Natural killer cell (primary cell): ENCODE results near the gene AJAP1. TPM values are rescaled to one million over a fixed set of nuclear protein-coding genes. Genes with fewer than 3 reads are reported as not detected.

Experiments
- ATAC-seq, 3 donors: fragments of 150-1000 bp in 2 of 3; fragments of 200-7000 bp in 1 of 3; cut with Tn5 transposase; 1 replicate in 1 of 3; 2 replicates in 2 of 3; pipeline ENCODE4 v1.10.0; 2021; ENCODE audit warnings: mild to moderate bottlenecking in 2 of 3, moderate library complexity in 2 of 3
- DNase-seq, 2 donors: peaks; one replicate each; pipeline versions ENCODE4 v3.0.0 to v3.0.0-alpha.2; 2013 to 2021; ENCODE audit warnings: mixed read lengths in 1 of 2
- H3K27ac ChIP-seq: one replicate; pipeline ENCODE4 v1.5.1; 2013; ENCODE audit warnings: mild to moderate bottlenecking, low read length
- H3K27me3 ChIP-seq: one replicate; pipeline ENCODE4 v1.6.1; 2013; ENCODE audit warnings: low read length; ENCODE audit not compliant: control insufficient read depth, insufficient read depth
- H3K36me3 ChIP-seq: one replicate; pipeline ENCODE4 v1.6.1; 2013; ENCODE audit warnings: low read length; ENCODE audit not compliant: control insufficient read depth, insufficient read depth
- H3K4me1 ChIP-seq: one replicate; pipeline ENCODE4 v1.6.1; 2013; ENCODE audit warnings: low read length; ENCODE audit not compliant: control insufficient read depth, insufficient read depth
- H3K4me3 ChIP-seq: one replicate; pipeline ENCODE4 v1.5.1; 2013; ENCODE audit warnings: low read length
- H3K9me3 ChIP-seq: one replicate; pipeline ENCODE4 v1.6.1; 2013; ENCODE audit warnings: low read length; ENCODE audit not compliant: control insufficient read depth, insufficient read depth
- H3K27ac Mint-ChIP-seq, 2 donors: one replicate each; pipeline ENCODE4 v1.8.0; 2022; ENCODE audit warnings: mild to moderate bottlenecking in 2 of 2, mixed read lengths in 2 of 2, moderate library complexity in 1 of 2
- H3K27me3 Mint-ChIP-seq, 2 donors: one replicate each; pipeline ENCODE4 v1.8.0; 2022; ENCODE audit warnings: low read depth in 2 of 2, mixed read lengths in 2 of 2
- H3K36me3 Mint-ChIP-seq: one replicate; pipeline ENCODE4 v1.8.0; 2022; ENCODE audit warnings: mixed read lengths
- H3K4me1 Mint-ChIP-seq, 2 donors: one replicate each; pipeline ENCODE4 v1.8.0; 2022; ENCODE audit warnings: mixed read lengths in 2 of 2
- H3K4me3 Mint-ChIP-seq: one replicate; pipeline ENCODE4 v1.8.0; 2022; ENCODE audit warnings: mild to moderate bottlenecking, moderate library complexity, mixed read lengths
- H3K9me3 Mint-ChIP-seq, 2 donors: one replicate each; pipeline ENCODE4 v1.8.0; 2022; ENCODE audit warnings: mixed read lengths in 2 of 2
- CTCF ChIP-seq: fragments of 200-600 bp; IDR thresholded peaks from one replicate; pipeline ENCODE4 v1.8.0; 2022; ENCODE audit warnings: antibody characterized with exemption
- WGBS: methylation state at CpG from one replicate; pipeline ENCODE4 v1.1.7; 2013; ENCODE audit warnings: missing lambda C conversion rate; ENCODE audit not compliant: insufficient coverage; 5-methylcytosine and 5-hydroxymethylcytosine counted together
- intact Hi-C: fragments of 100-400 bp; cut with micrococcal nuclease; formaldehyde crosslinking; loops from one replicate; pipeline ENCODE4 v1.14.2; 2022
- total RNA-seq, 4 donors: library from RNA; stranded (reverse); fragments of 120-200 nt in 1 of 4; gene quantifications; one replicate each; pipeline versions ENCODE4 v1.2.3 to v1.2.4, GENCODE V29; 2013 to 2022

Gene AJAP1
- total RNA-seq, 3 donors from 2014 or later (not counting 1 experiment from before 2014, with no cell fraction given), result not detected

DNA sequence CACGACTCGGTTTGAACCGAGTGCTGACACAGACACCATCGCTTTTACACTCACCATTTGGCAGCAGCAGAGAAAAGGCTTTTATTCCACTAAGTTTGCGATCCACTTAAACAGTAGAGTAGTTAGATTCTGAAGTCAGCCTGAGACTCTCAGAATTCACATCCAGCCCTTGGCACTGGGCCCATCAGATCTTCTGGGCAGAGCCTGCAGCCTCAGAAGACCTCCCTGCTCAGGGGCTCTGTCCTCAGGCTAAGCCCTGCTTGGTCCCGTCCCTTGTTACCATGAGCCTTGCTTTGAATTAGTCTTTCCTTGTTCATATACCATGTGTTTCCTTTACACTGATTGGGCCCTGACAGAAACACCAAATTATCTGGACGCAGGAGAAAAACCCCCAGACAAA lies 41.4 kb upstream of the AJAP1 start:
- Histone ChIP-seq H3K27ac (no peak overlapping the region), H3K9me3 (peaks cover 17% of the 10 kb centered on the region), H3K4me1 (no peaks in the 10 kb centered on the region), H3K27me3 (no peaks in the 10 kb centered on the region), H3K36me3 (no peaks in the 10 kb centered on the region), H3K4me3 (no peak overlapping the region)
- 80% methylated on average over 7 of the region's 7 CpGs for WGBS
- Mint-ChIP-seq H3K36me3 (no peaks in the 10 kb centered on the region), H3K4me1 (no peaks in the 10 kb centered on the region), H3K9me3 (peaks cover 0 to 3% of the 10 kb centered on the region in 2 donors), H3K4me3 (no peak overlapping the region), H3K27me3 (peaks cover 0 to 3% of the 10 kb centered on the region in 2 donors), H3K27ac (no peak overlapping the region)
- intact Hi-C loops, result no loop called here
- DNase-seq (no peak), ATAC-seq (no peak)
- no peak for TF ChIP-seq CTCF

- Mint-ChIP-seq H3K27me3 (no peaks in the 10 kb centered on the region), H3K36me3 (no peaks in the 10 kb centered on the region), H3K4me3 (no peak overlapping the region), H3K9me3 (peaks cover 0 to 3% of the 10 kb centered on the region in 2 donors), H3K27ac (no peak overlapping the region), H3K4me1 (no peaks in the 10 kb centered on the region)
- Histone ChIP-seq H3K9me3 (peaks cover 17% of the 10 kb centered on the region), H3K27me3 (no peaks in the 10 kb centered on the region), H3K27ac (no peak overlapping the region), H3K4me1 (no peaks in the 10 kb centered on the region), H3K36me3 (no peaks in the 10 kb centered on the region), H3K4me3 (no peak overlapping the region)
- TF ChIP-seq CTCF, result no peak
- no peak for ATAC-seq
- DNase-seq, result no peak
- intact Hi-C loops, result no loop called here
- 86% methylated on average over 26 of the region's 26 CpGs for WGBS
These were observed 40.6 kb upstream of the AJAP1 start for GRCh38 chr1:4613606-4614370.

DNA sequence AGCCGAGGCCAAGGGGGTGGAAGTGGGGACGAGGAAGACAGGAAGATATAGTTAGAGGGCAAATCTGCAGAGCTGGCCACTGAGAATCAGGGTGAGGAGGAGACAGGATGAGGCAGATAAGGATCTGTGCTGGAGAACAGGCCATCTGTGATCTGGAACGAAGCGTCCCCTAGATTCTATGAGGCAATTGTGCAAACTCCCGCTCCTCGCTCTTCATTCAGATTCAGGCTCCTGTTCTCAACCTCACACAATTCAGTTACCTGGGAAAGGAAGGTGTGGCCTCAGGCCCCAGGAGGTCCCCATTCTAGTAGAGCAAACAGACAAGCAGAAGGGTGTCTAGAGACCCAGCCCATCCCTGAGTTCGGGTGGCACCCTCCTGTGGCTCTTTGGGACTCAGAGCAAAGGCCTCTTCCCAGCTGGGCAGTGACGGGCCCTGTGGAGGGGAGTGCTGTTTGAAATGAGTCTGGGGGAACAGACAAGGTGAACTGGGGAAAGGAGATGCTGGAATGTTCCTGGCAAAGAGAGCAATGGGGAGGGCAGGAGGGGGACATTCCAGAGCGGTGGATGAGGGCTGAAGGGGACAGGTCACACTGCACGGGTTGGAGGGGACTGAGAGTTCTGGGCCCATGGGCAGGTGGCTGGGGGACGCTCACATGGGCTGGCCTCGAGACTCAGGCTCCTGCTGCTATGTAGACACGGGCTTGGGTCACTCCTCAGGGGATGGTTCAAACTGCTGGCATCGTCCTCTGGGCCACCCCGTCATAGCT lies 39.9 kb upstream of the AJAP1 start:
- Mint-ChIP-seq H3K27me3 (no peaks in the 10 kb centered on the region), H3K9me3 (peaks cover 0 to 3% of the 10 kb centered on the region in 2 donors), H3K36me3 (no peaks in the 10 kb centered on the region), H3K27ac (no peak overlapping the region), H3K4me3 (no peak overlapping the region), H3K4me1 (no peaks in the 10 kb centered on the region)
- Histone ChIP-seq H3K4me1 (no peaks in the 10 kb centered on the region), H3K9me3 (peaks cover 14% of the 10 kb centered on the region), H3K27ac (no peak overlapping the region), H3K27me3 (no peaks in the 10 kb centered on the region), H3K36me3 (no peaks in the 10 kb centered on the region), H3K4me3 (no peak overlapping the region)
- no peak for DNase-seq
- 79% methylated on average over 15 of the region's 15 CpGs for WGBS
- TF ChIP-seq CTCF, result no peak
- ATAC-seq, result no peak
- intact Hi-C loops, result no loop called here
